NT2/D1 (cell line): ENCODE measurements around the gene AMPD3.

Experiments used
- DNase-seq: peaks from one replicate; pipeline ENCODE4 v3.0.0-alpha.2; 2011; ENCODE audit warnings: low read depth, low spot score
- H3K27me3 ChIP-seq: 2 replicates; pipeline ENCODE4 v1.6.0; 2011; ENCODE audit warnings: mild to moderate bottlenecking; ENCODE audit not compliant: insufficient read length, insufficient read depth
- H3K36me3 ChIP-seq: 2 replicates; pipeline ENCODE4 v1.6.1; 2011; ENCODE audit warnings: mild to moderate bottlenecking, low read length, mixed read lengths; ENCODE audit not compliant: insufficient read depth, insufficient read length
- H3K4me1 ChIP-seq: 2 replicates; pipeline ENCODE4 v1.5.1; 2011; ENCODE audit not compliant: insufficient read depth, insufficient read length
- H3K4me3 ChIP-seq: 2 replicates; pipeline ENCODE4 v1.5.1; 2011; ENCODE audit warnings: low read depth; ENCODE audit not compliant: insufficient read length
- H3K9ac ChIP-seq: 2 replicates; pipeline ENCODE4 v1.6.0; 2011; ENCODE audit warnings: low read depth; ENCODE audit not compliant: insufficient read length
- H3K9me3 ChIP-seq: 2 replicates; pipeline ENCODE4 v1.5.1; 2011; ENCODE audit warnings: mild to moderate bottlenecking, low read length; ENCODE audit not compliant: insufficient read depth
- SUZ12 ChIP-seq: IDR thresholded peaks from 2 replicates; pipeline ENCODE4 v1.6.1; 2011; ENCODE audit not compliant: insufficient read length, insufficient read depth; ENCODE audit errors: extremely low read depth
- YY1 ChIP-seq: IDR thresholded peaks from 2 replicates; pipeline ENCODE4 v1.6.1; 2011; ENCODE audit not compliant: insufficient read length, insufficient read depth
- ZNF274 ChIP-seq: IDR thresholded peaks from 2 replicates; pipeline ENCODE4 v1.6.1; 2011; ENCODE audit warnings: mild to moderate bottlenecking, low read depth, low read length

AMPD3 gene

GRCh38 chr11:10462746-10463300 is 7.8 kb downstream of the AMPD3 start:
- Histone ChIP-seq H3K4me1 (peaks cover 6% of the 10 kb centered on the region), H3K36me3 (peaks cover 5% of the 10 kb centered on the region), H3K9me3 (no peaks in the 10 kb centered on the region), H3K4me3 (no peak overlapping the region), H3K9ac (no peak overlapping the region), H3K27me3 (no peaks in the 10 kb centered on the region)
- no peak for DNase-seq
- TF ChIP-seq ZNF274, result no peak

- TF ChIP-seq ZNF274 (no peak), YY1 (no peak)
- H3K36me3 ChIP-seq, result no peaks in the 10 kb centered on the region
- H3K4me3 ChIP-seq, result no peak overlapping the region
- H3K9ac ChIP-seq, result no peak overlapping the region
- H3K9me3 ChIP-seq, result no peaks in the 10 kb centered on the region
- no peaks in the 10 kb centered on the region for H3K4me1 ChIP-seq
- H3K27me3 ChIP-seq, result no peaks in the 10 kb centered on the region
- DNase-seq, result no peak
Measured at GRCh38 chr11:10473371-10473770, 18.3 kb downstream of the AMPD3 start.

DNA sequence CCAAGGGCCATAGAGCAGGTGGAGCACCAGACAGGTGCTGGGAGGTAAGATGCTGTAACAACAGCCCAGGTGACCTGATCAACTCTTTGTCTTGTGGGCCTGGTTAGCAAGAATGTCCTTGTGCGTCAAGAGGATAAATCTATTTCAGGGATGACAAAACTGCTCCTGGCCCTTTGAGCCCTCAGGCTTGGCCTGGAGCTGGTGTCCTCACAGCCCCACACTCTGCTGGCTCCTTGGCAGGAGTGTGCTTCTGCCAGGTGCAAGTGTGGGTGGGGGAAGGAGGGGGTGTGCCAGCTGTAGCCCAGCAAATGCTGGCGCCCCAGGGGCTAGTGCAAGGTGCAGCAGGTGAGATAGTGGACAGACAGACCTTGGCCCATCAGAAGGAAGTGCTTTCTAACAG is 19.5 kb downstream of the AMPD3 start:
- Histone ChIP-seq H3K27me3 (no peaks in the 10 kb centered on the region), H3K4me1 (no peaks in the 10 kb centered on the region), H3K4me3 (no peak overlapping the region), H3K9me3 (no peaks in the 10 kb centered on the region), H3K36me3 (no peaks in the 10 kb centered on the region), H3K9ac (no peak overlapping the region)
- DNase-seq, result no peak
- TF ChIP-seq SUZ12, result no peak
- TF ChIP-seq YY1, result no peak

DNA sequence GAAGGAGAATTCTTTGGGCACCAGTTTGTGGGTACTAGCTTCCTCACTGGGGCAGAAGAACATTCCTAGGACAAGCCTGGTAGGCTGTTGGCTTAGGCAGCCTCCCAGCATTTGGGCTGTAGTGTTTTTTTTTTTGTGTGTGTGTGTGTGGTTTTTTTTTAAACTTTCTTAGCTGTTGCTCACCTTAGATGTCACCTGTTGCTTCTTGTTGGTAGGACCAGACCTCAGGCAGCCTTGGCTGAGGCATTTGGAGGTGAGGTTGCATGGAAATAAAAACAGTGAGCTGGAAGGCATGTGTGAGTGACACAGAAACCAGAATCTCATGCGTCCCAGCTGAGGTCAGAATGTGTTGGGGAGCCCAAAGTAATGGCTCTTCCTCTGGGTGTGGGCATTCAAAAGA is 21.3 kb downstream of the AMPD3 start:
- Histone ChIP-seq H3K27me3 (no peaks in the 10 kb centered on the region), H3K4me1 (no peaks in the 10 kb centered on the region), H3K36me3 (no peaks in the 10 kb centered on the region), H3K9ac (no peak overlapping the region), H3K4me3 (no peak overlapping the region), H3K9me3 (no peaks in the 10 kb centered on the region)
- no peak for DNase-seq
- TF ChIP-seq ZNF274 (no peak), YY1 (no peak), SUZ12 (no peak)

DNA sequence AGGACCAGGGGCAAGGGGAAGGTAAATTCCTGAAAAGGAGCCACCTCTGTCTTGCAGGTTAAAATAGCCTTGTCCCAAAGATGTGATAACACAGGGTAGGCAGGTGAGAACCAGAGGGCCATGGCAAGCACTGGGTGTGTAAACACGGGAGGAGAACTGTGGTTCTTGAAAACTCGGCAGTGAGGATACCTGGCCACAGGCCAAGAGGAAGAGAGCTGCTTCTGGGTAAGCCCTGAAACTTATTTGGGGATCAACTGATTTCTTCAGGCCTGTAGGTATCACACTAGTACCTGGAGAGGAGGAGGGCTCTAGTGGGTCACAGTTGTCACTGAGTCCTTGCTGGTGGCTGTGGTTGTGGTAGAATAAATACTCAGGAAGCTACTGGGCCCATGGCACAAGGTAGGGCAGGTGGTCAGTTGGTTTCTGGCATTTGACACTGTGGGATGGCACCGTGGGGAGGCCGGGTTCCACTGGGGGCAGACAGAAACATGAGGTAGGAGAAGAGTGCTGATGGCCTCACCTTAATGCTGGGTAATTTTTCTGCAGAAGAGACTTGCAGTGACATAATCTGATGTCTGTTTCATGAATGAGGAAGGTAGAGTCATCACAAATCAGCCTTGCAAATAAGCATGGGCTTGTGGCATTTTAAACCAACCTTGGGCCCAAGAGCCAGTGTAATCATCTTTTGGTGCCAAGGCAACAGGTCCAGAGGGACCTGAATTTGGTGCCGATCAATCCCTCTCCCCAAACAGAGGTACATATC is 22.0 kb downstream of the AMPD3 start:
- Histone ChIP-seq H3K4me3 (no peak overlapping the region), H3K36me3 (no peaks in the 10 kb centered on the region), H3K9ac (no peak overlapping the region), H3K9me3 (no peaks in the 10 kb centered on the region), H3K27me3 (no peaks in the 10 kb centered on the region), H3K4me1 (no peaks in the 10 kb centered on the region)
- TF ChIP-seq YY1 (no peak), SUZ12 (no peak), ZNF274 (no peak)
- no peak for DNase-seq

GRCh38 chr11:10477690-10478046 is 22.6 kb downstream of the AMPD3 start:
- no peaks in the 10 kb centered on the region for H3K9me3 ChIP-seq
- no peak for DNase-seq
- no peaks in the 10 kb centered on the region for H3K27me3 ChIP-seq
- H3K4me1 ChIP-seq, result no peaks in the 10 kb centered on the region
- H3K4me3 ChIP-seq, result no peak overlapping the region
- H3K9ac ChIP-seq, result no peak overlapping the region
- TF ChIP-seq SUZ12 (no peak), YY1 (no peak), ZNF274 (no peak)
- no peaks in the 10 kb centered on the region for H3K36me3 ChIP-seq

DNA sequence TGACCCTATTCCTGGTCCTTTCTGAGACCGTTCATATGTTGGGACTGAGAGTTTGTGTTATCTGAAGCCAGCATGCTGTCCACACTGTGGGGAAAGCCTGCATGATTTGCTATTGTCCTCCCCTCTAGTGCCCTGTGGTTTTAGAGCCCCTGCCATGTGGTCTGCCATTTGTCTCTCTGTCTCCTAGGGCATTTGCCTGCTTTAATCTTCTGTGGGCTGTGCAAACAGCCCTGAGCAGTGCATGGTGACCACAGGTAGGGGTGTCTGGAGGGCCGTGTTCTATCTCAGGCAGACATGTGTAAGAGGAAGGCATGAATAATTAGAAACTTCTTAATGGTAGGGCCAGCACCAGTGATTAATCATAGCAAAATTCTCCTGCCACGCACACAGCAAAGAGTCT is 23.0 kb downstream of the AMPD3 start:
- Histone ChIP-seq H3K9me3 (no peaks in the 10 kb centered on the region), H3K9ac (no peak overlapping the region), H3K27me3 (no peaks in the 10 kb centered on the region), H3K36me3 (no peaks in the 10 kb centered on the region), H3K4me3 (no peak overlapping the region), H3K4me1 (no peaks in the 10 kb centered on the region)
- no peak for DNase-seq
- TF ChIP-seq YY1 (no peak), SUZ12 (no peak), ZNF274 (no peak)
